Astrocyte of the cerebellum (primary cell): ENCODE measurements around the gene TMEM109.
A peak's percentile ranks its signal among the peaks of the same experiment; 100 is the strongest.

Experiments used
- DNase-seq: peaks from one replicate; pipeline ENCODE4 v3.0.0-alpha.2; 2011; ENCODE audit warnings: low read depth
- H3K4me3 ChIP-seq: 2 replicates; pipeline ENCODE4 v1.5.1; 2011; ENCODE audit warnings: mild to moderate bottlenecking, low read depth, low read length, moderate library complexity
- in situ Hi-C: cut with HindIII; loops from 2 replicates; pipeline ENCODE4 v1.10.0; 2017; ENCODE audit warnings: low sequenced_read_pairs
- TF ChIP-seq, protein P1 (sequence below): IDR thresholded peaks from 2 replicates; pipeline ENCODE4 v1.5.1; 2012; ENCODE audit warnings: low read length, low read depth, moderate library complexity, mild to moderate bottlenecking; ENCODE audit errors: missing control alignments

The TMEM109 gene

DNA sequence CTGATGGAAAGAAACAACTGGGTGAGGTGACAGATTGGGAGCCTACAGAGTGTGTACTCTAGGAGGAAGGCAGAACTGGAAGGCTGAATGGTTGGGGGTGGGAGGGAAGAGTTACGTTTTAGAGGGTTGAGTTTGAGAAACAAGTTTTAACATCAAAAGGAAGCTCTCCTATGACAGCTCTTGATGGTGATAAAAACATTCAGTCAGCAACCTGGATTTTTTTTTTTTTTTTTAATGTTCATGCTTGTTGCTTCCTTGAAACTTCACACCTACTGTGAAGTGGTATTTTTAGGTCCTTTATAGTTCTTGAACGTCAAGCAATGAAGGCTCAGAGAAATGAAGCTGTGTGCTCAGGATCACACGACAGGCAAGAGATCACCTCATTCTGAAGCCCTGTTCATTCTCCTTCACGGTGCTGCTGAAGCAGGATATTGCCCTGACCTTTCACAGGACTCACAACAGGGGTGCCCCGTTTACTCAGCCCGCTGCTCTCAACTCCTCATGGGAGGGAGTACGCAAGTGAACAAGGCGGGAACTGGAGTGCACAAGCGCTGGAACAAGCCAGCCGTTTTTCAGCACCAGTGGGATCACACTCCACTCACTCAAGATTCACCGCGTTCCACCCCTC, 1.6 kb upstream of the TMEM109 start:
- no peak for DNase-seq
- no peak overlapping the region for H3K4me3 ChIP-seq
- TF ChIP-seq, protein P1, sequence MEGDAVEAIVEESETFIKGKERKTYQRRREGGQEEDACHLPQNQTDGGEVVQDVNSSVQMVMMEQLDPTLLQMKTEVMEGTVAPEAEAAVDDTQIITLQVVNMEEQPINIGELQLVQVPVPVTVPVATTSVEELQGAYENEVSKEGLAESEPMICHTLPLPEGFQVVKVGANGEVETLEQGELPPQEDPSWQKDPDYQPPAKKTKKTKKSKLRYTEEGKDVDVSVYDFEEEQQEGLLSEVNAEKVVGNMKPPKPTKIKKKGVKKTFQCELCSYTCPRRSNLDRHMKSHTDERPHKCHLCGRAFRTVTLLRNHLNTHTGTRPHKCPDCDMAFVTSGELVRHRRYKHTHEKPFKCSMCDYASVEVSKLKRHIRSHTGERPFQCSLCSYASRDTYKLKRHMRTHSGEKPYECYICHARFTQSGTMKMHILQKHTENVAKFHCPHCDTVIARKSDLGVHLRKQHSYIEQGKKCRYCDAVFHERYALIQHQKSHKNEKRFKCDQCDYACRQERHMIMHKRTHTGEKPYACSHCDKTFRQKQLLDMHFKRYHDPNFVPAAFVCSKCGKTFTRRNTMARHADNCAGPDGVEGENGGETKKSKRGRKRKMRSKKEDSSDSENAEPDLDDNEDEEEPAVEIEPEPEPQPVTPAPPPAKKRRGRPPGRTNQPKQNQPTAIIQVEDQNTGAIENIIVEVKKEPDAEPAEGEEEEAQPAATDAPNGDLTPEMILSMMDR: no peak
- in situ Hi-C loops: no loop called here

DNA sequence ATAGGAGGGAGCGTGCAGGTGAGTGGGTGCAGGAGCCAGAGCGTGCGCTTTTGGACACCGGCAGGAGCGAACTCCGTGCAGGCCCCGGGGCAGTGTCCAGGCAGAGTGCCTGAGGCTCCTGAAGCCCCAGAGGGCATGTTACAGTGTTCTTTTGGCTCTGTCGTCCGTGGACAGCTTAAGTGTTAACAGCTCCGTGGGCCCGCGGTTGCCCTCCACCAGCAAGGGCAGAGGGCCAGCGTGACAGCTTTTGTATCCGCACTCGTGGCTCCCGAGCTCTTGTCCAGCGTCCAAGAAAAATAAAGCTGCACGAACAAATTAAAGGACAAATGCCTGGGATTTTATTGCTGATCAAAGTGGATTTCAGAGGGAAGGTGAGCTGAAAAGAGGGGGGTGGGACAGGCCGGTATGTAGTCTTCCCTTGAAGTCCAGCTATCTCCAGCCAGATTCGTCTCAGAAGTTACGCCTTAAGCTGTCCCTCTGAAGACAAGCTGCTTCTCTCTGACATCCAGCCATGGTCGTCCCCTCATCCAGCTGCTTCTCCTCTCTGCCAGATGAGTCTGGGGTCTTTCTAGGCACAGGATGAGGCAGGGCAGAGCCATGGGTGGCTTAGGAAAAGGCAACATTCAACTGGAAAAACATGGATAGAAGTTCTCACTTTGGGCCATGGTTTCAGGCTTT, 968 bp upstream of the TMEM109 start:
- DNase-seq: no peak
- H3K4me3 ChIP-seq: peak overlapping the region; percentile 85
- TF ChIP-seq, protein P1: no peak
- in situ Hi-C loops: no loop called here

DNA sequence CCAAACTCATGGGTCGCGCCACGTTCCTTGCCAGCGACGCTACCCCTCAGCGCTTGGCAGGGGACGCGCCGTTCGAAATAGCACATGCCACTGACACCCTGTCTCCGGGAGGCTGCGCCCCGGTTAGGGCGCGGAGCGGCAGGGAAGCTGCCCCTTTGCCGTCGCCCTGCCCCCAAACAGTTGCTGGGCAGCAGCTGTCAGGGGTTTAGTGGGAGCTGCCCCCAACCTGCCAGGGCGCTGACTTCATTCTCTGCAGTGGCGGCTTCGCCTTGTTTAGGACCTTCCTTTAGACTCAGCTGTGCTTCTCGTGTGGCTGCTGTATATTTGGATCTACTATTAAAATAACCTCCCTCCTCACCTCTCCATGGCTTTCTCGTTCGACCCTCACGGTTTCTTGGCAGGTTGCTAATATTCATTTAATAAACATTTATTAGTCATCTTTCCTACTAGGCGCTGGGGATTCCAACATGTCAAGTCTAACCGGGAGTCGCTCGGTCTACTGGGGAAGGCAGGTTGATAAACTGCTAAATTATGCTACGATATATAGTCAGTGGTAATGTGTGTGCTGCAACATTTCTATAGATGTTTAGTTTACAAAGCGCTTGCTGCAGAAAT, 782 bp downstream of the TMEM109 start:
- H3K4me3 ChIP-seq: peak overlapping the region; percentile 85
- DNase-seq: no peak
- in situ Hi-C loops: loop anchor here (5.0 kb wide), 1 partner anchor 87 kb away; no protein-coding TSS in a partner anchor
- TF ChIP-seq, protein P1: no peak

DNA sequence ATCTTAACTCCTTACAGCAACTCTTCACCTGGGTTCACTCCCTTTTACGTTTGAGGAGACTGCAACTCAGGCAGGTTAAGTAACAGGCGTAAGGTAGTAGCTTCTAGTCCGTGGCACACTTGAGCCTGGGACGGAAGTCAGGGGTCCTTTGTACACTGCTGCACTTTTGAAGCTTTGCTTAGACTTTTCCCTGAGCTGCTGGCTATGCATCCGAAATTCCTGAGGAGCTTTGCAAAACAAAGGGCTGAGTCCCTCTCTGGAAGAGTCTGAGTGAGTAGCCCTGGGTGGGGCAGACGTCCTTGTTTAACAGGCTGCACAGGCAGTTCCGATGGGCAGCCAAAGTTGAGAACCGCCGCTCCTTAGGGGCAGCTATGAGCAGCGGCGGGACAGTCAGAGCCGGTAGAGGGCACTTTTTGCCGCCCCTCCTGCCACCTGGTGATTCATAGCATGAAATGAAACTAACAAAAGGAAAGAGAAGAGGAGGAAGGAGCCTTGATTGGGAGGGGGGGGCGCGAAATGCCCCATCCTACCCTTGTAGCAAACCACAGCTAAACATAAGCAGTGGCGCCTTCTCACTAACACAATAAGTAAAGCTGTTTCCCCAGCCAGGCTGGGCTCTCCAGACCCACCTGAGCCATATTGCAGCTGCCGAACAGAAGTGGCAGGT, 1.4 kb downstream of the TMEM109 start:
- TF ChIP-seq, protein P1: peak; percentile 41
- no peak for DNase-seq
- peak overlapping the region; percentile 85 for H3K4me3 ChIP-seq
- in situ Hi-C loops: loop anchor here (5.0 kb wide), 1 partner anchor 88 kb away; no protein-coding TSS in a partner anchor

DNA sequence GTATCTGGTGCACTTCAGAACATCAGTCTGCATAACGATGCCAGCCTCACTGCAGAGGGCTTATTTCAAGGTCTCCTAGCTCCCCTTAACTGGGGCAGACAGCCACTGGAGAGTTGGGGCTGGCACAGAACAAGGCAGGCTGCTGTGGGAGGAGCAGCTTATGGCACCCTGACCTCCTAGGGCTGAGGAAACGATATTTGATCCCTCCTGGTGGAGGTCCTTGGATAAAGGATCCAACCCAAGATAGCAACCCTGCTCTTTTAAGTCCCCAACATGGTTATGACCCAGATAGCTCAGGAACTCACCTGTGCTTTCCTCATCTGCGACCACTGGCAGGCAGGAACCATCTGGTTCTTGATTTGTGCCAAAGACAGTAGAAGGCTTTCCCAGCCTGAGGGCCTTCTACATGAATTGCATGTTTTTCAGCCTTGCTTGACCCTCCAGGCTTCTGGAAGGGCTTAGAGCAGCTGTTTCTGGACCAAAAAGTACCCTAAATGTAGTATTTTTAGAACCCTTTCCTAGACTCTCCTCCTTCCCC, 2.8 kb downstream of the TMEM109 start:
- DNase-seq: no peak
- TF ChIP-seq, protein P1: no peak
- no peak overlapping the region for H3K4me3 ChIP-seq
- in situ Hi-C loops: loop anchor here (5.0 kb wide), 1 partner anchor 89 kb away; no protein-coding TSS in a partner anchor

DNA sequence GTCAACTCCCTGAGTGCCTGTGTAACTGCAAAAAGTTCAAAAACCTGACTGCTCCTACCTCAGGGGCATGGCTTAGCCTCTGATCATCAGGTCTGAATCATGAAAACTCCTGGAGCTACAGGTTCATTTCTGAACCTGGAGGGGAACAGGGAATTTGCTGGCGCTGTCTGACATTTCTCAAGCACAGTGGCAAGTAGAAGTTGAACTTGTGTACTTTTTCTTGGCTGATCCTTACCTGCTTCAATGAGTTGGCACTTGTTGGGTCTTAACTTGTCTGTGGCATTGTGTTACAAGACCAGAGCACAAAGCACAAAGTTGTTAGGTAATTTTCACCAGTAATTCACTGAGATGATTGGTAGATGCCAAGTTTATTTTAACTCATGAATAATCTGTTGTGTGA, 3.3 kb downstream of the TMEM109 start:
- in situ Hi-C loops: loop anchor here (5.0 kb wide), 1 partner anchor 90 kb away; no protein-coding TSS in a partner anchor
- H3K4me3 ChIP-seq: no peak overlapping the region
- TF ChIP-seq, protein P1: no peak
- DNase-seq: no peak
